NCI-H446 treated with DMSO at 0.1 percent for 48 hours (cell line): ENCODE data around the gene TMEM92.
"Not testable (repeated sequence)": the region's sequence is repeated elsewhere in the genome, so short reads cannot be mapped to it uniquely, and the experiment has no call there.

ENCODE experiments used
- DNase-seq: peaks from one replicate; lab custom pipeline; 2025; lab: John Stamatoyannopoulos, UW

Gene TMEM92

DNA sequence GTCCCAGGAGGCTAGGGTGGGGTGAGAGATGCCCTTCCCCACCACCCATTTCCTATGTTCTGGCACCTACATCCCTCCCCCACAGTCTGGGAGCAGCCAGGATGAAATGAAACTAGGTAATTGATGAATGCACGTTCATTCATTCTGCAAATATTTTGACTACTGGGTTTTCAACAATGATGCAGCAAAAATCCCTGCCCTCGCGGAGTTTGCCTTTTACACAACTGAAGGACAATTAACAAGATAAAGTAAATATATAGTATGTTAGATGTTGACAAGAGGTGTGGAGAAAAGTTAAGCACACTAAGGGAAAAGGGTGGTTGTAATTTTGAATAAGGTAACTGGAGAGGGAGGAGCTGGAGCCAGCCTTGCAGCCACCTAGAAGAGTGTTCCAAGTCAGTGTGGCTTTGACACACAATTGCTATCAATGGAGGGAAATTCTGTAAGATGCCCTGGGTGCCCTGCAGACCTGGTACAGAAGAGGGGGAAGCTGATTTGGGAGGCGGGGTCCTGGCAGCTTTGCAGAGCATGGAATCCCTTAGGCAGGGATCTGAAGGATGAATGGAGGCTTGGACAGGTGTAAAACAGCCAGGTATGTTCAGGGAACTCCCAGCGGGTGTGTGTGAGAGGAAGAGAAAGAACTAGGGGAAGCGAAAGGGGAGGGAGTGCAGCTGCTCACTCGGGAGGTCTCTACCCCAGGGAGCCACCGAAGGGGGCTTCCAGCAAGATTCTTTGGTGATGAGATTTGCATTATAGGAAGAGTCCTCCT lies 2.5 kb downstream of the TMEM92 start:
- no peak for DNase-seq

DNA sequence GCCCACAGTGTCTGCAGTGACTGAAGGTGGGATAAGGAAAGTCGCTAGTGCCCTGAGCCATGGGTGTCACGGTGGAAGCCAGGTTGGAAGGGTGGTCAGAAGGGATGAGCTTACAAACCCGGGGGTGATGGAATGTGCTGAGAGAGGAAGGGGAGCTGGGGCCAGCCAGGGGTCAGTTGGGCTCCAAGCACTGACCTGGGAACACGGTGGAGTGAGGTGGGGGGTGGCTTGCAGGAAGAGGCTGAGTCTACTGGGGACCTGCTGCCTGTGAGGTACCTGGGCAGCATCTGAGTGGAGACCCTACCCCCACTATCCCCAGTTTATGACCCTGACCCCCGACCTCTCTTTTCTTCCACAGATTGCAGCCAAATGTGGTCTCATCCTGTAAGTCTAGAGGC lies 3.1 kb downstream of the TMEM92 start:
- no peak for DNase-seq

GRCh38 chr17:50278526-50279180 lies 4.4 kb downstream of the TMEM92 start:
- no peak for DNase-seq

GRCh38 chr17:50279181-50279526 lies 4.9 kb downstream of the TMEM92 start:
- no peak for DNase-seq

DNA sequence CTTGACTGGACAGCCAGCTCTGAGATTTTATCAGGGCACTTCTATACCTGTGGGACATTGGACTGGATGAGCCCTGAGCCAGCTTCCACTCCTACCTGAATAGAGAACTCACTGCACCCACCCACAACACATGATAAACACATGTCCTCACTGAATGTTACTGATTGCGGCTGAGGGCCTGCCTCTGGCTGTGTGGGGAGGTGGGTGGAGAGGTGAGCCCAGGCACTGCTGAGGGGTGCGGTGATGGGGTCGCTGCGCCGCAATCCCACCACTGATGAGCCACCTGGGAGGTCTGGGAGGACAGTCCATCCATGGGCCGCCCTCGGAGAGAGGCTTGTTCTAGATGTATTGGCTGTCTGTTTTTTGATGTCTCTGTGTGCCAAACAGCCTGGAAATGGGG lies 5.4 kb downstream of the TMEM92 start:
- DNase-seq, result no peak

- DNase-seq, result no peak
Measured at GRCh38 chr17:50280068-50280467, 5.8 kb downstream of the TMEM92 start.

GRCh38 chr17:50280801-50281441 lies 6.7 kb downstream of the TMEM92 start:
- DNase-seq, result no peak

GRCh38 chr17:50281739-50282401 lies 7.6 kb downstream of the TMEM92 start:
- DNase-seq, result no peak

DNA sequence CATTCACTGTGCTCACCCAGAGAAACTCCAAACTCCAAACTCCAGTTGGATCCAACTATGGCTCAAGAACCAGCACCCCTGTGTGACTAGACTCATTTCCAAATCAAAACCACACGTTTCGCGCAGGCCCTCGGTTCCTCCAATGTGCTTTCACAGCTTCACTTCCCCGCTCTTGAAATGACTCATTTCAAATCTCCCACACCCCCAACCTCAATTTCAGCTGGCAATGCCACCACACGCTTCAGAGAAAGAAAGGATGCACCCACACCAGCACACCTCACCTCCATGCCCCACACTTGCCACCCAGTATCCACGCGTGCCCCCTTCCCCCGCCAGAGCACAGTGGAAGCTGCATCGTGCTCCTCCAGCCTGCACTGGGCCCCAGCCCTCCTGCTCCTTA lies 9.0 kb downstream of the TMEM92 start:
- no peak for DNase-seq

DNA sequence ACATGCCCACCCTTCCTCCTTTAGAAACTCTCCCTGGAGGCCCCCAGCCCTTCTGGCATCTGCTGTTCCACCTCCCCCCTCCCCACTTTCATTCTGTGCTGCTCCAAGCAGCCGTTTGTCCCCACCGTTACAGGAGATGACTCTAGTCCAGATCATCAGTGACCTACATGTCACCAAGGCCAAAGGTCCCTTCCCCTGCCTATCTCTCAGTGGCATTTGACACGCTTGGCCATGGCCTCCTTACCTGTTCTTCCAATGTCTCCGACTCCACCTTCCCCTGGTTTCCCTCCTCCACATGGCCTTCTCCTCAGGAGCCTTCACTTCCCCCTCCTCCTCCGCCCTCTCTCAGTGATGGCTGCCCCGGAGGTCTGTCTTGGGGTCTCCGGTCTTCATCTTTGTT lies 9.4 kb downstream of the TMEM92 start:
- no peak for DNase-seq

- DNase-seq, result no peak
Measured at GRCh38 chr17:50285941-50286340, 11.7 kb downstream of the TMEM92 start.

- DNase-seq, result not testable (repeated sequence)
Measured at GRCh38 chr17:50287302-50287701, 13.0 kb downstream of the TMEM92 start.

GRCh38 chr17:50288306-50288705 lies 14.0 kb downstream of the TMEM92 start:
- DNase-seq, result peak; percentile 51

GRCh38 chr17:50289278-50289677 lies 15.0 kb downstream of the TMEM92 start:
- no peak for DNase-seq

GRCh38 chr17:50289991-50290702 lies 15.9 kb downstream of the TMEM92 start:
- DNase-seq, result peak; percentile 75

GRCh38 chr17:50290933-50291332 lies 16.7 kb downstream of the TMEM92 start:
- DNase-seq, result no peak

DNA sequence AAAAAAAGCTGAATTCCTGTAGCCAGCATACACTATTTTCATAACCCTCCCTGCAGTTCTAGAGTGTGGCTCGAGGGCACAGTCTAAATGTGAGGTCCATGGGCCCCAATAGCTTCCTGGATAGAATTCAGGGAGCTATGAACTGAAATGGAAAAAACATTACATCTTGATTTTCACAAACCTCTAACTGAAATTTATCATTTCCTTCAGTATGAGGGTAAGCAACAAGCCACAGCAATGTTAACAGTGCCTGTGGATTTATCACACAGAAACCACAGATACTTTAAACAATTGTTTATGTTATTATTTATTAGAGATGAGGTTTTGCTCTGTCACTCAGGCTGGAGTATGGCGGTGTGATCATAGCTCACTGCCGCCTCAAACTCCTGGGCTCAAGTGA lies 18.2 kb downstream of the TMEM92 start:
- DNase-seq, result no peak

GRCh38 chr17:50295021-50295420 lies 20.8 kb downstream of the TMEM92 start:
- no peak for DNase-seq

DNA sequence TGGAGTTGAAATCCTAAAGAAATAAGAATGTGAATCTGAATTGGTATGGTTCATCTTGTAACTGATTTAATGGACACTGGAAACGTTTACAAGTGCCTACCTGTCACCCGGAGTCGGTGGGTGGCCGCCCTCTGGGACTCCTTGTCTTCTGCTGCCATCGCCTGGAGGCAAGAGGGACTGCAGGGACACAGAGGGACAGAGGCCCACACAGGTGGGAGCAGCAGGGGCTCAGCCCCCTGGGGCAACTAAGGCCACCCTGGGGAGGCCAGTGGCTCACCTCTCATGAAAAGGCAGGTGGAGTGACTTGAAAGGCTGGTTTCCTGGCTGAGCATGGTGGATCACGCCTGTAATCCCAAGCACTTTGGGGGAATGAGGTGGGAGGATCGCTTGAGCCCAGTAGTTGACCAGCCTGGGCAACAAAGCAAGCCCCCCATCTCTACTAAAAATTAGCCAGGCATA lies 23.2 kb downstream of the TMEM92 start:
- DNase-seq, result peak; percentile 12

DNA sequence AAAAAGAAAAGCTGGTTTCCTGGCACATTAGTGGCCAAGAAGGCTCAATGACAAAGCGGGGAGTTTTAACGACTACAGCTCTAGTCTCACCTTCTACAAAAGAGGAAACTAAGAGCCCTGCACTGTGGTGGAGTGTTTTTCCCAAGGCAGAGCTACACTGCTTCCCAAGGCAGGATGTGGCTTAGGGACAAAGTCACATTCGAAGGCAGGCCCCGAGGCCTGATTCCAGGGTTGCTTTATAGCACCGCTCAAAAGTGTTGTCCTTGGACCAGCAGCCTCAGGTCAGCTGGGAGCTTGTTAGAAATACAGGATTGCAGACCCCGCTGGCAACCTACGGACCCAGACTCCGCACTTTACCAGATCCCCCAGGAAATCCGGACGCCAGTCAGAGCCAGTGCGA lies 23.8 kb downstream of the TMEM92 start:
- no peak for DNase-seq

GRCh38 chr17:50299776-50300175 lies 25.5 kb downstream of the TMEM92 start:
- no peak for DNase-seq

GRCh38 chr17:50300824-50301223 lies 26.6 kb downstream of the TMEM92 start:
- not testable (repeated sequence) for DNase-seq
